Glutamatergic neuron (in vitro differentiated cells): ENCODE data around the gene ACAP3. TPM values are rescaled to one million over a fixed set of nuclear protein-coding genes. Genes with fewer than 3 reads are reported as not detected.

Experiments
- DNase-seq: peaks from one replicate; pipeline ENCODE4 v3.0.0; 2022
- H3K27ac Mint-ChIP-seq: one replicate; pipeline ENCODE4 v1.8.0; 2020; ENCODE audit warnings: mild to moderate bottlenecking, mixed read lengths, inconsistent platforms; ENCODE audit not compliant: unreplicated experiment
- H3K27me3 Mint-ChIP-seq: one replicate; pipeline ENCODE4 v1.8.0; 2020; ENCODE audit warnings: mild to moderate bottlenecking, moderate library complexity, mixed read lengths, inconsistent platforms; ENCODE audit not compliant: unreplicated experiment
- H3K36me3 Mint-ChIP-seq: one replicate; pipeline ENCODE4 v1.8.0; 2020; ENCODE audit warnings: mild to moderate bottlenecking, mixed read lengths, inconsistent platforms; ENCODE audit not compliant: unreplicated experiment
- H3K4me1 Mint-ChIP-seq: one replicate; pipeline ENCODE4 v1.8.0; 2020; ENCODE audit warnings: mild to moderate bottlenecking, low read depth, mixed read lengths, inconsistent platforms; ENCODE audit not compliant: unreplicated experiment
- H3K4me3 Mint-ChIP-seq: one replicate; pipeline ENCODE4 v1.8.0; 2020; ENCODE audit warnings: mild to moderate bottlenecking, mixed read lengths, inconsistent platforms; ENCODE audit not compliant: unreplicated experiment
- H3K9me3 Mint-ChIP-seq: one replicate; pipeline ENCODE4 v1.8.0; 2020; ENCODE audit warnings: mild to moderate bottlenecking, moderate library complexity, mixed read lengths, inconsistent platforms; ENCODE audit not compliant: unreplicated experiment
- CTCF ChIP-seq: fragments of 200-600 bp; sonication (generic); IDR thresholded peaks from one replicate; pipeline ENCODE4 v1.5.0; 2021; ENCODE audit not compliant: partially characterized antibody, unreplicated experiment
- total RNA-seq: library from RNA; stranded (reverse); fragmentation: NEBNext Ultra II Directional; extraction: Animal tissue kit (Norgen Biotek cat#: 25700); gene quantifications from one replicate; pipeline ENCODE4 v1.2.1, GENCODE V29; 2021; ENCODE audit not compliant: unreplicated experiment

Gene ACAP3
- total RNA-seq, 1 donor from 2014 or later, result 1,099 TPM

DNA sequence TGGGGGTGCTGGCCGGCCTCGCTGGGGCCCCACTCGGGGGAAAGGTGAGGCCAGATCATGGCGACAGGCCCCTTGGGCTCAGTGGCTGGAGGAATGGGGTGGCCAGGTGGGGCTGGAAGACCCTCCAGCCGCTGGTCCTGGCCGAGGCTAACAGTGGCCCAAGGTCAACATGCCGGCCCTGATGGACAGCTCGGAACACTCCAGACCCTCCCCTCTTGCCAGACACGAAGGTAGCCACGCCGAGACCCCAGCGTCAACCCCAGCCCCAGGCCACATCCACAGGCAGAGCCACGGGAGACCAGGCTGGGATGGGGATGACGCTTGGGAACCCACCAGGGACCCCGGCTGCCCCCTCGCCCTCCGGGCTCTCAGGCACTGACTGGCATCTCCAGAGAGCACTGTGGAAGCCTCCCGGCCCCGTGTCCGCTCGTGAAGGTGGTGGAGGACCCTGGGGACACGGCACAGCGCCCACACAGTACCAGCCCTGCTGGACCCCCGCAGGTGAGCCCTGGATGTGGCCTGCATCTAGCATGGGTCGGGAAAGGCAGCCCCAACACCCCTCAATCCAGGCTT, 60.3 kb downstream of the ACAP3 start:
- Mint-ChIP-seq H3K27ac (no peak overlapping the region), H3K4me1 (no peaks in the 10 kb centered on the region), H3K9me3 (peaks cover 2% of the 10 kb centered on the region), H3K4me3 (no peak overlapping the region), H3K27me3 (no peaks in the 10 kb centered on the region), H3K36me3 (no peaks in the 10 kb centered on the region)
- TF ChIP-seq CTCF, result no peak
- DNase-seq, result no peak

GRCh38 chr1:1246577-1247340, 61.0 kb downstream of the ACAP3 start, which contains the start of gene C1QTNF12:
C1QTNF12 (minus strand) TSS chr1:1246722; CDS start chr1:1246690, 32 bp downstream.
- Mint-ChIP-seq H3K27ac (no peak within 1 kb of the TSS), H3K4me3 (no peak within 1 kb of the TSS), H3K4me1 (no peaks in the 10 kb centered on the region), H3K27me3 (no peaks in the 10 kb centered on the region), H3K9me3 (peaks cover 2% of the 10 kb centered on the region), H3K36me3 (no peaks in the 10 kb centered on the region)
- TF ChIP-seq CTCF, result no peak
- no peak for DNase-seq

- H3K4me1 Mint-ChIP-seq, result no peaks in the 10 kb centered on the region
- no peaks in the 10 kb centered on the region for H3K36me3 Mint-ChIP-seq
- H3K4me3 Mint-ChIP-seq, result no peak overlapping the region
- DNase-seq, result no peak
- TF ChIP-seq CTCF, result no peak
- H3K9me3 Mint-ChIP-seq, result peaks cover 2% of the 10 kb centered on the region
- no peaks in the 10 kb centered on the region for H3K27me3 Mint-ChIP-seq
- H3K27ac Mint-ChIP-seq, result no peak overlapping the region
These were observed 61.7 kb downstream of the ACAP3 start for GRCh38 chr1:1245817-1246576.

- H3K27ac Mint-ChIP-seq, result no peak overlapping the region
- H3K9me3 Mint-ChIP-seq, result peaks cover 2% of the 10 kb centered on the region
- no peaks in the 10 kb centered on the region for H3K4me1 Mint-ChIP-seq
- H3K36me3 Mint-ChIP-seq, result no peaks in the 10 kb centered on the region
- no peak for TF ChIP-seq CTCF
- no peaks in the 10 kb centered on the region for H3K27me3 Mint-ChIP-seq
- DNase-seq, result no peak
- H3K4me3 Mint-ChIP-seq, result no peak overlapping the region
These were observed 62.4 kb downstream of the ACAP3 start for GRCh38 chr1:1245178-1245816.
